ENCODE measurements around the gene CREBL2. TPM values are rescaled to one million over a fixed set of nuclear protein-coding genes. Genes with fewer than 3 reads are reported as not detected.

CREBL2 gene, protein sequence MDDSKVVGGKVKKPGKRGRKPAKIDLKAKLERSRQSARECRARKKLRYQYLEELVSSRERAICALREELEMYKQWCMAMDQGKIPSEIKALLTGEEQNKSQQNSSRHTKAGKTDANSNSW
- 17.2 and 22.1 TPM in 2 replicates for polyA plus RNA-seq

DNA sequence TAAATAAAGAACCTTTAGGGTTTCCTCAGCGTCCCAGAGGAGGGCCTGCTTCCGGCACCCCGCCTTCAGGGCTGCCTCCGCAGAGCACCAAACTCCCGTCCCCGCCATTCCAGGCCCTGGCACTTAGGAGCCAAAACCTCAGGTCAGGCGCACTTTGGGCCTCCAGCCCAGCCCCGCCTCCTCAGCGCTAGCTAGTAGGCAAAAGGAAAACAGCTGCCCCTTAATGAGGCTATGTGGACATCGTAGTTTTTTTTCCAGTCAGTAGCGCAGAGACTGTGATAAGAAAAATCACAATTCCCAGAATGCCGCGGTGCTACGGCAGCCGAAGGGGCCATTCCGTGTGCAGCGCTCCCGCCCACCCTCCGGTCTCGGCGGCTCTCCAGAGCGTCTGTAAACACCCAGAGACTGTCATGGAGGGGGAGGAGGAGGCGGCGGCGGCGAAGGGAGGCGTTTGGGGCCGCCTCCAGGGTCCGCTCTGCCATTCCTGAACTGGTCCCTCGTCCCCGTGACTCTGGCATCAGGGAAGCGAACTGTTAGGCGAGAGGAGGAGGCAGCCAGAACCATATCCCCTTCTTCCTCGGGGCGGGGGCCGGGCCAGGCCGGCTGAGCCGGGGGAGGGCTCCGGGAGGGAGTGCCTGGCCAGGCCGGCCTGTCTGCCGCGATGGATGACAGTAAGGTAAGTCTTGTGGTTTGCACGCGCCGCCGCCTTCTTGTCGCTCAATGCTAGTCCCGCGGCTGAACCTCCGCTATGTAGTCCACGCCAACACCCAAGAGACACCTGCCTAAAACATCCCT, at the start of gene CREBL2:
Gene CREBL2, plus strand, starts transcription at position 365 of the 795 bp plus-strand sequence. Its CDS starts 297 bp downstream, at position 662.

DNA sequence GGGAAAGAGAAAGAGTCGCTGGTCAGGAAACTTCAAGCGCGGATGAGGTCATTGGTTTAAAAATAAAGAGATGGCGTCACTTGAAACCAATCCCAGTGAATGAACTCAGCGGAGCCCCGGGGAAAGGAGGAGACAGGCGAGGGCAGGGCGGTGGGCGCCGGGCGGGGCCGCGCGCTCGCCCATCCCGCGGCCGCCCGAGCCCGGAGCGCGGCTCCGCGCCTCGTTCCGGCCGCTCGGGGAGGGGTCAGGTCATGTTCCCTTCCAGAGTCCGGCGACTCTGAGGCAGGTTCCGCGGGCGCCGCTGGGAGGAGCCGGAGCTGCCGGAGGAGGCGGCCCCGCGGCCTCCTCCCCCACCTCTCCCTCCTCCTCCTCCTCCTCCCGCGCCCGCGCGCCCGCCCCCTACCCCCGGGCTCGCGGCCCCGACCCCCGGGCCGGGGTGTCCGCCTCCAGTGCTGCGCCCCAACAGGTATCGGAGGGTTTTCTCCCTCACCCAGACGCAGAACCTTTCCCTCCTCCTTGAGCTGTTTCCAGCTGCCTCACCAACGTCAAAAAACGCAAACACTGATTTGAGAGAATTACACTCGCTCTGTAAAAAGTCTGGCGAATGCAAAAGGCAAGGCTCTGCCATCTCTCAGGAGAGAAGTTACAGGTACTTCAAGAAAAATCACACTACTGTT, 49.0 kb upstream of the CREBL2 start, which contains the start of gene DUSP16:
Gene DUSP16, minus strand, starts transcription at position 279 of the 677 bp plus-strand sequence. CDS start 41,765 bp downstream, outside the sequence.

Other genes starting within 250 kb of the CREBL2 start
- gene DUSP16, start 49.0 kb upstream of the CREBL2 start, polyA plus RNA-seq, result 0.63 and 1.6 TPM in 2 replicates
- gene GPR19, start 84.3 kb downstream of the CREBL2 start, polyA plus RNA-seq, result 6.3 and 7.8 TPM in 2 replicates
- gene CDKN1B, start 105.5 kb downstream of the CREBL2 start, polyA plus RNA-seq, result 18.7 and 27.5 TPM in 2 replicates
- 1.4 and 2.1 TPM in 2 replicates for gene APOLD1, start 173.8 kb downstream of the CREBL2 start, polyA plus RNA-seq
- 52.1 and 75.6 TPM in 2 replicates for gene DDX47, start 201.5 kb downstream of the CREBL2 start, polyA plus RNA-seq

Data from Purkinje cell (primary cell).